Activated T-helper 9 cell treated with anti-CD3 and anti-CD28 coated beads, Interleukin-2, amount 50 U/mL, for 16 hours (primary cell): Measurements from ENCODE around the gene CRYBA1.
A peak's percentile ranks its signal among the peaks of the same experiment; 100 is the strongest.

Source experiments
- DNase-seq: peaks from one replicate; pipeline ENCODE4 v3.0.0-alpha.2; 2020; ENCODE audit warnings: low read depth

The CRYBA1 gene

GRCh38 chr17:29283496-29283895 lies 36.8 kb downstream of the CRYBA1 start:
- no peak for DNase-seq

GRCh38 chr17:29283961-29284360 lies 37.3 kb downstream of the CRYBA1 start:
- no peak for DNase-seq

- no peak for DNase-seq
Observed at GRCh38 chr17:29289852-29290251, 43.2 kb downstream of the CRYBA1 start.

- DNase-seq: no peak
Observed at GRCh38 chr17:29291163-29291752, 44.6 kb downstream of the CRYBA1 start.

GRCh38 chr17:29292071-29292991 lies 45.7 kb downstream of the CRYBA1 start:
- DNase-seq: peak; percentile 32

GRCh38 chr17:29292992-29293889 lies 46.6 kb downstream of the CRYBA1 start:
- DNase-seq: peak; percentile 40

GRCh38 chr17:29293890-29294579 lies 47.4 kb downstream of the CRYBA1 start, which contains the start of gene NUFIP2:
Gene NUFIP2 (minus strand): TSS chr17:29294148. CDS start chr17:29294059, 89 bp downstream.
- DNase-seq: peak; percentile 98

- DNase-seq: no peak
Observed at GRCh38 chr17:29294580-29294900, 47.9 kb downstream of the CRYBA1 start.

- DNase-seq: no peak
Observed at GRCh38 chr17:29295420-29295819, 48.8 kb downstream of the CRYBA1 start.

- DNase-seq: no peak
Observed at GRCh38 chr17:29299031-29299430, 52.4 kb downstream of the CRYBA1 start.

- DNase-seq: no peak
Observed at GRCh38 chr17:29303386-29303785, 56.7 kb downstream of the CRYBA1 start.
